H9 (cell line): ENCODE results near the gene SHMT1. TPM values are rescaled to one million over a fixed set of nuclear protein-coding genes. Genes with fewer than 3 reads are reported as not detected.

ENCODE experiments used
- DNase-seq: peaks from one replicate; pipeline ENCODE4 v3.0.0-alpha.2; 2017
- H2AFZ ChIP-seq: one replicate; pipeline ENCODE4 v1.6.1; 2013; ENCODE audit warnings: mild to moderate bottlenecking, low read length, control low read depth, moderate library complexity
- H2AK5ac ChIP-seq: 2 replicates; pipeline ENCODE4 v1.6.1; 2013; ENCODE audit warnings: low read length, control low read depth, mixed read lengths; ENCODE audit not compliant: insufficient read length
- H2BK120ac ChIP-seq: one replicate; pipeline ENCODE4 v1.6.1; 2013; ENCODE audit warnings: low read depth, mild to moderate bottlenecking, low read length, control low read depth, inconsistent platforms; ENCODE audit not compliant: poor library complexity, severe bottlenecking
- H2BK12ac ChIP-seq: 2 replicates; pipeline ENCODE4 v1.6.1; 2013; ENCODE audit warnings: low read length, control low read depth, mixed read lengths, low read depth; ENCODE audit not compliant: insufficient read length
- H2BK15ac ChIP-seq: 2 replicates; pipeline ENCODE4 v1.6.1; 2013; ENCODE audit warnings: low read depth, low read length, control low read depth
- H2BK20ac ChIP-seq: one replicate; pipeline ENCODE4 v1.6.1; 2013; ENCODE audit warnings: low read depth, mild to moderate bottlenecking, low read length, control low read depth, inconsistent platforms; ENCODE audit not compliant: poor library complexity, severe bottlenecking
- H2BK5ac ChIP-seq: 2 replicates; pipeline ENCODE4 v1.6.1; 2013; ENCODE audit warnings: low read length, control low read depth, mixed read lengths; ENCODE audit not compliant: insufficient read length
- H3K14ac ChIP-seq: 2 replicates; pipeline ENCODE4 v1.6.1; 2013; ENCODE audit warnings: low read length, control low read depth; ENCODE audit not compliant: insufficient read depth
- H3K18ac ChIP-seq: 2 replicates; pipeline ENCODE4 v1.6.1; 2013; ENCODE audit warnings: low read depth, mild to moderate bottlenecking, mixed read lengths, low read length, control low read depth; ENCODE audit not compliant: insufficient read length
- H3K23ac ChIP-seq: 2 replicates; pipeline ENCODE4 v1.6.1; 2013; ENCODE audit warnings: low read length, control low read depth, mixed read lengths, low read depth; ENCODE audit not compliant: insufficient read length
- H3K23me2 ChIP-seq: 2 replicates; pipeline ENCODE4 v1.6.1; 2013; ENCODE audit warnings: low read depth, mild to moderate bottlenecking, mixed read lengths, low read length, control low read depth; ENCODE audit not compliant: insufficient read length, poor library complexity, severe bottlenecking
- H3K27ac ChIP-seq: 2 replicates; pipeline ENCODE4 v1.5.1; 2013; ENCODE audit warnings: low read length, control low read depth, mixed read lengths, low read depth; ENCODE audit not compliant: insufficient read length
- H3K27me3 ChIP-seq: 2 replicates; pipeline ENCODE4 v1.6.1; 2013; ENCODE audit warnings: low read length, control low read depth, inconsistent platforms; ENCODE audit not compliant: insufficient read depth
- H3K4ac ChIP-seq: 2 replicates; pipeline ENCODE4 v1.6.1; 2013; ENCODE audit warnings: low read depth, mild to moderate bottlenecking, control low read depth, inconsistent platforms, low read length, moderate library complexity
- H3K4me1 ChIP-seq: 2 replicates; pipeline ENCODE4 v1.6.1; 2013; ENCODE audit warnings: low read length, control low read depth, inconsistent platforms; ENCODE audit not compliant: insufficient read depth
- H3K4me2 ChIP-seq: 2 replicates; pipeline ENCODE4 v1.6.1; 2013; ENCODE audit warnings: low read length, control low read depth, mixed read lengths; ENCODE audit not compliant: insufficient read length, insufficient read depth
- H3K56ac ChIP-seq: 2 replicates; pipeline ENCODE4 v1.6.1; 2013; ENCODE audit warnings: low read depth, mild to moderate bottlenecking, mixed read lengths, low read length, control low read depth; ENCODE audit not compliant: insufficient read length
- H3K79me1 ChIP-seq: 2 replicates; pipeline ENCODE4 v1.6.1; 2013; ENCODE audit warnings: low read depth, mild to moderate bottlenecking, moderate library complexity, low read length, control low read depth, inconsistent platforms; ENCODE audit not compliant: insufficient read depth, poor library complexity, severe bottlenecking
- H3K79me2 ChIP-seq: 2 replicates; pipeline ENCODE4 v1.6.1; 2013; ENCODE audit warnings: low read length, control low read depth, inconsistent platforms; ENCODE audit not compliant: insufficient read depth
- H3K9ac ChIP-seq: 2 replicates; pipeline ENCODE4 v1.6.1; 2013; ENCODE audit warnings: low read length, control low read depth, mixed read lengths; ENCODE audit not compliant: insufficient read length; ENCODE audit errors: extremely low read depth
- H3K9me3 ChIP-seq: one replicate; pipeline ENCODE4 v1.6.1; 2013; ENCODE audit warnings: low read depth, low read length, inconsistent platforms; ENCODE audit not compliant: control insufficient read depth
- H3T11ph ChIP-seq: one replicate; pipeline ENCODE4 v1.6.1; 2013; ENCODE audit warnings: mild to moderate bottlenecking, low read length, control low read depth, inconsistent platforms
- H4K20me1 ChIP-seq: one replicate; pipeline ENCODE4 v1.6.1; 2013; ENCODE audit not compliant: control insufficient read depth, insufficient read length, insufficient read depth
- H4K5ac ChIP-seq: 2 replicates; pipeline ENCODE4 v1.6.1; 2013; ENCODE audit warnings: low read depth, mild to moderate bottlenecking, mixed read lengths, low read length, control low read depth; ENCODE audit not compliant: insufficient read length
- H4K8ac ChIP-seq: replicated peaks from 2 replicates; pipeline ENCODE4 v1.6.1; 2013; ENCODE audit warnings: low read length, control low read depth, mixed read lengths, low read depth; ENCODE audit not compliant: insufficient read length
- H4K91ac ChIP-seq: 2 replicates; pipeline ENCODE4 v1.6.1; 2013; ENCODE audit warnings: low read depth, mild to moderate bottlenecking, moderate library complexity, mixed read lengths, low read length, control low read depth; ENCODE audit not compliant: insufficient read length
- H3K27ac Mint-ChIP-seq, 3 experiments: 2 replicates in 2 of 3; 3 replicates in 1 of 3; pipeline ENCODE4 v1.8.0; 2020 to 2021; ENCODE audit warnings: mixed read lengths in 3 of 3, mild to moderate bottlenecking in 1 of 3, moderate library complexity in 1 of 3
- H3K27me3 Mint-ChIP-seq: 2 replicates; pipeline ENCODE4 v1.8.0; 2021; ENCODE audit warnings: low read depth, mild to moderate bottlenecking, moderate library complexity, mixed read lengths
- H3K36me3 Mint-ChIP-seq, 3 experiments: 2 replicates in 2 of 3; 3 replicates in 1 of 3; pipeline ENCODE4 v1.8.0; 2020 to 2021; ENCODE audit warnings: low read depth in 3 of 3, mixed read lengths in 3 of 3; ENCODE audit not compliant: insufficient read depth in 1 of 3
- H3K4me1 Mint-ChIP-seq, 2 experiments: 2 replicates each; pipeline ENCODE4 v1.8.0; 2020; ENCODE audit warnings: mixed read lengths in 2 of 2
- H3K4me3 Mint-ChIP-seq, 2 experiments: 2 replicates in 1 of 2; 3 replicates in 1 of 2; pipeline ENCODE4 v1.8.0; 2020 to 2021; ENCODE audit warnings: mild to moderate bottlenecking in 2 of 2, mixed read lengths in 2 of 2, moderate library complexity in 1 of 2
- H3K9me3 Mint-ChIP-seq, 2 experiments: 2 replicates in 1 of 2; 3 replicates in 1 of 2; pipeline ENCODE4 v1.8.0; 2020; ENCODE audit warnings: mild to moderate bottlenecking in 2 of 2, mixed read lengths in 2 of 2, moderate library complexity in 1 of 2
- CTCF ChIP-seq: fragments of 200-600 bp; sonication (generic); conservative IDR thresholded peaks from 3 replicates; pipeline ENCODE4 v1.8.0; 2021; ENCODE audit warnings: antibody characterized with exemption, mild to moderate bottlenecking
- WGBS: extraction: QIAGEN DNeasy Blood & Tissue Kit; methylation state at CpG from one replicate; pipeline ENCODE4 v1.1.7; 2013; ENCODE audit warnings: missing lambda C conversion rate, low lambda C conversion rate, mixed read lengths; ENCODE audit not compliant: insufficient read length; ENCODE audit errors: extremely low coverage; 5-methylcytosine and 5-hydroxymethylcytosine counted together
- total RNA-seq: library from RNA; stranded (reverse); gene quantifications from 2 replicates; pipeline ENCODE4 v1.2.1, GENCODE V29; 2021

The SHMT1 gene
- total RNA-seq, 1 experiment from 2014 or later = 42.8 TPM

DNA sequence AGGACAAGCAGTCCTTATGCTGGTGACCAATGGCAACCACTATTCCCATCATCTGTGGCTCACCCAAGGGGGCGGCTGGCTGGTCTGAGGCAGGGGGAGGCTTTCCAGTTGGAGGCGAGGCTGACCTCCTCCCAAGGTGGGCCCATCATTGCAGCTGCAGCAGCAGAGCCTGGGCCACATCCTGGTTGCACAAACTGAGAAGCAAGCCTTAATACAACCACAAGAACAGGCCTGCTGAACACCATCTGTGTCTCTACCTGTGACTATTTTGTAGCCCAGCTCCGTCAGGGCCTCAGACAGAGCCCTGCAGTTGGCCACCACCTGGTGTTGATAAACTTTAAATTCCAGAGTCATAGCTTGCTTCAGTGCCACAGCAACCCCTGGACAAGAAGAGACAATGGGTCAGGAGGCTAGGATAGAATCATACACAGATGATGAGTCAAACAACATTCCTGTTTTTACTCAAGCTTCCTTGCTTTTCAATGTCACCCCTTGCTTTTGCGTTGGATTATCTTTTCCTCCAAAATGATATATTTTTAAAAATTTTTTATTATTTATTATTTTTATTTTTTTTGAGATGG, 30.4 kb downstream of the SHMT1 start:
- Histone ChIP-seq H3K18ac (no peak overlapping the region), H2BK12ac (no peak overlapping the region), H4K5ac (no peak overlapping the region), H3K56ac (no peak overlapping the region), H2BK20ac (no peak overlapping the region), H2BK15ac (no peak overlapping the region), H2AK5ac (no peak overlapping the region), H3K79me1 (no peaks in the 10 kb centered on the region), H3K27ac (no peak overlapping the region), H3K4me1 (no peaks in the 10 kb centered on the region), H3K4ac (no peak overlapping the region), H3K23me2 (no peaks in the 10 kb centered on the region), H2BK5ac (no peak overlapping the region), H3K9me3 (no peaks in the 10 kb centered on the region), H4K91ac (no peak overlapping the region), H3T11ph (no peak overlapping the region), H3K27me3 (no peaks in the 10 kb centered on the region), H3K14ac (no peak overlapping the region), H3K4me2 (no peak overlapping the region), H2BK120ac (no peak overlapping the region), H3K79me2 (no peaks in the 10 kb centered on the region), H2AFZ (no peak overlapping the region), H4K8ac (no peak overlapping the region), H3K9ac (no peak overlapping the region), H3K23ac (no peak overlapping the region), H4K20me1 (no peaks in the 10 kb centered on the region)
- H3K36me3 Mint-ChIP-seq = peaks cover 53 to 92% (median 70%) of the 10 kb centered on the region in 3 experiments
- peaks cover 0 to 2% of the 10 kb centered on the region in 2 experiments; a peak in 3 of 5 replicates for H3K9me3 Mint-ChIP-seq
- no peaks in the 10 kb centered on the region for H3K4me1 Mint-ChIP-seq
- peaks cover 1% of the 10 kb centered on the region; the same call in 1 of the 2 replicates for H3K27me3 Mint-ChIP-seq
- DNase-seq = no peak
- no peak overlapping the region for H3K4me3 Mint-ChIP-seq
- no peak for TF ChIP-seq CTCF
- no peak overlapping the region for H3K27ac Mint-ChIP-seq
- WGBS = no CpG with 5 or more reads among the region's 4 CpGs
